ENCODE results near the gene PDE4D.

The PDE4D gene

DNA sequence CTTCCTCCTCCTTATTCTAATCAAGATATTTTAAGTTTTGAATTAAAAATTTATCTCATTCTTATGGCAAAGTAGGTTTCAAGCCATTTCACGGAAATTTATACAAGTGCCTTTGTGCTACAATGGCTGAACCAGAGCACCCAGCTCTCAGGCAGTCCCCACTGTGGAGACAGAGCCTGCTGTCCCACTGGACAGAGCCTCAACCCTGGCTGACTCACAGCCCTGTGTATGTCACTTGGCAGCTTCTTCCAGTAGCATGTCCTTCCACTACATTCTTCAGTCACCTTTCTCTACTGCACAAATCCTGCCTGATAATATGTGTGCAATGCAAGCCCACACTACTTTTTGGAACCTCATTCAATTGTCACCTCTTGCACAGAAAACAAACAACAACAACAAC is 253.1 kb downstream of the PDE4D start:
- no peaks in the 10 kb centered on the region for H3K27me3 ChIP-seq (ENCODE audit: control insufficient read depth in 1 of 2, insufficient read depth in 2 of 2, low read length in 2 of 2)
- H3K9me3 ChIP-seq (ENCODE audit: low read length), result no peaks in the 10 kb centered on the region
- H3K27ac ChIP-seq (ENCODE audit: low read depth, low read length), result no peak overlapping the region
- no peaks in the 10 kb centered on the region for H3K36me3 ChIP-seq (ENCODE audit: insufficient read depth, low read length)
- no peak overlapping the region for H3K9ac ChIP-seq (ENCODE audit: low read length)
- H3K4me3 ChIP-seq (ENCODE audit: low read depth in 1 of 2, low read length in 2 of 2), result no peak overlapping the region
- no peaks in the 10 kb centered on the region for H3K4me1 ChIP-seq (ENCODE audit: insufficient read depth, low read length)

DNA sequence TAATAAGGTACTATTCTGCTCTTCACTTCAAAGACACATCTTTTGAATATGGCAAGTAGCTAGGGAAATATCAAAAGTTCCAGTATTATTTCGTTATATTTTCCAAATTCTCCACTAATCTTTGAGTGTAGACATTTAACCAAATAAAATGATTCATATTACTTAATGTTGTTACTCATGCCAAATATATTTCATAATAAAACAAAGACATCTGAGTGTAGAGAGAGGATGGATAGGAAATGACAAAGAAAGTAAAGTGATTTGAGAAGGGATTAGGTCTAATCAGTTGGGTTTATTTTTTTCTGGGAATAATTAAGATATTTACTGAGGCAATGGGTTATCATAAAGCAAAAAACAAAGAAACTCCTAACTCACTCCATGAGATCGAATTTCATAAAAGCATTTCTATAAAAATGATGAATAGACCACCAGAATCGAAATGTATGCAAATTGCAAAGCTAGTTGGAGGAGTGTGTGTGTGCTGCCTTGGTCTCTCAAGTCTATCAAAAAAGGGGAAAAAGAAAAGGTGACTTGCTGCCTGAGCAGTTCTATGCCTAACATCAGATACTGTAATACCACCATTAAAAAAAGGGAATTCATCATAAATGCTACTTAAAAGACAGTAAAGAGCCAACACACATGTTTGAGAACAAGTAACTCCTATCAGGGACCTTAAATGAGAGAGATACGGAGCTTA is 255.5 kb downstream of the PDE4D start:
- Histone ChIP-seq H3K27ac (ENCODE audit: low read depth, low read length) (no peak overlapping the region), H3K27me3 (ENCODE audit: control insufficient read depth in 1 of 2, insufficient read depth in 2 of 2, low read length in 2 of 2) (no peaks in the 10 kb centered on the region), H3K36me3 (ENCODE audit: insufficient read depth, low read length) (no peaks in the 10 kb centered on the region), H3K4me3 (ENCODE audit: low read depth in 1 of 2, low read length in 2 of 2) (no peak overlapping the region), H3K9ac (ENCODE audit: low read length) (no peak overlapping the region), H3K4me1 (ENCODE audit: insufficient read depth, low read length) (no peaks in the 10 kb centered on the region), H3K9me3 (ENCODE audit: low read length) (no peaks in the 10 kb centered on the region)

- no peaks in the 10 kb centered on the region for H3K9me3 ChIP-seq (ENCODE audit: low read length)
- H3K4me1 ChIP-seq (ENCODE audit: insufficient read depth, low read length), result peaks cover 13% of the 10 kb centered on the region
- H3K27me3 ChIP-seq (ENCODE audit: control insufficient read depth in 1 of 2, insufficient read depth in 2 of 2, low read length in 2 of 2), result no peaks in the 10 kb centered on the region
- H3K36me3 ChIP-seq (ENCODE audit: insufficient read depth, low read length), result no peaks in the 10 kb centered on the region
- H3K27ac ChIP-seq (ENCODE audit: low read depth, low read length), result no peak overlapping the region
- H3K9ac ChIP-seq (ENCODE audit: low read length), result no peak overlapping the region
- H3K4me3 ChIP-seq (ENCODE audit: low read depth in 1 of 2, low read length in 2 of 2), result no peak overlapping the region
Observed at GRCh38 chr5:59629561-59629960, 264.0 kb downstream of the PDE4D start.

DNA sequence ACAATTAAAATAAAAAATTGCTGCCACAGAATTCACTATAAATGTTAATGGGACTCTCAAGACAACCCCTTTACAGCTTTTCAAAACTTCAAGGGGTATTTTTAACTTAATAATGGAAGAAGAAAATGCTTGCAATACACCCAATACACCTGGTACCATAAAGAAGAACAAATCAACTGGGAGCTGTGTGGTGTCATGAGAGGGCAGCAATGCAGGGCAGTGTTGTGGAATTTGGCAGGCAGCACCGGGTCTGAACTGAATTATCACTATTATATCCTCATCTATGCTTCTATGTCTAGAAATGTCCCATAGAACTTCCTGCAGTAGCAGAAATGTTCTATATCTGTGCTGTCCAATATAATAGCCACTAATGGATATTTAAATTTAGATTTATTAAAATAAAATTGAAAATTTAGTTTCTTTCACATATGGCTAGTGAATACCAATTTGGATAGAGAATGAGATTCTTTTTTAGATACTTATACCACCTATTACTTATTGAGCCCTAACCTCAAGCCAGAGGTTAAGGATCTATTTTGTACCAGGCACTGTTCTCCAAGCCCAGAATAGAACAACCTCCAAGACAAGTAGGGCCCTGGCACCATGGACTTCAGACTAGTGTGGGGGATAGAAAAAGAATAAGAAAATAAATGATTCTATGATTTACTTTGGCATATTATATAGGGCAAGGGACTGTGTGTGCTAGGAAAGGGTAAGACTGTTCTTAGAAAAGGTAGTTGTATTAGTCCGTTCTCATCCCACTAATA is 265.3 kb downstream of the PDE4D start:
- Histone ChIP-seq H3K4me3 (ENCODE audit: low read depth in 1 of 2, low read length in 2 of 2) (no peak overlapping the region), H3K9ac (ENCODE audit: low read length) (no peak overlapping the region), H3K27me3 (ENCODE audit: control insufficient read depth in 1 of 2, insufficient read depth in 2 of 2, low read length in 2 of 2) (no peaks in the 10 kb centered on the region), H3K4me1 (ENCODE audit: insufficient read depth, low read length) (peaks cover 13% of the 10 kb centered on the region), H3K9me3 (ENCODE audit: low read length) (no peaks in the 10 kb centered on the region), H3K27ac (ENCODE audit: low read depth, low read length) (no peak overlapping the region), H3K36me3 (ENCODE audit: insufficient read depth, low read length) (no peaks in the 10 kb centered on the region)

DNA sequence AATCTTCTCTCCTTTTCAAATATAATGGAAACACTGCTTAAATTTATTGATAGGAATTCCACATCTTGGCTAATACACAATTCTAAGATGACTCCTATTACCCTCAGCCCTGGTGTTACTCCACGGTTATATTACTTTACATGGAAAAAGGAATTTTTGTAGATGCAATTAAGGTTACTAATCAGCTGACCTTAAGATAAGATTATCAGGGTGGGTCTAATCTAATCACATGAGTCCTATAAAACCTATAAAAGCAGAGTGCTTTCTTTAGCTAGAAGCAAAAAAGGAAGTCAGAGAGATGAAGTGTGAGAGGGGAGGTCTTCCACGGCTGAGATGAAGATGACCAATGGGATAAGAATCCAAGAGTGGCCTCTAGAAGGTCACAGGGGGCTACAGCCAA is 268.6 kb downstream of the PDE4D start:
- Histone ChIP-seq H3K9me3 (ENCODE audit: low read length) (no peaks in the 10 kb centered on the region), H3K4me3 (ENCODE audit: low read depth in 1 of 2, low read length in 2 of 2) (no peak overlapping the region), H3K4me1 (ENCODE audit: insufficient read depth, low read length) (peaks cover 15% of the 10 kb centered on the region), H3K9ac (ENCODE audit: low read length) (no peak overlapping the region), H3K27ac (ENCODE audit: low read depth, low read length) (no peak overlapping the region), H3K27me3 (ENCODE audit: control insufficient read depth in 1 of 2, insufficient read depth in 2 of 2, low read length in 2 of 2) (no peaks in the 10 kb centered on the region), H3K36me3 (ENCODE audit: insufficient read depth, low read length) (no peaks in the 10 kb centered on the region)

DNA sequence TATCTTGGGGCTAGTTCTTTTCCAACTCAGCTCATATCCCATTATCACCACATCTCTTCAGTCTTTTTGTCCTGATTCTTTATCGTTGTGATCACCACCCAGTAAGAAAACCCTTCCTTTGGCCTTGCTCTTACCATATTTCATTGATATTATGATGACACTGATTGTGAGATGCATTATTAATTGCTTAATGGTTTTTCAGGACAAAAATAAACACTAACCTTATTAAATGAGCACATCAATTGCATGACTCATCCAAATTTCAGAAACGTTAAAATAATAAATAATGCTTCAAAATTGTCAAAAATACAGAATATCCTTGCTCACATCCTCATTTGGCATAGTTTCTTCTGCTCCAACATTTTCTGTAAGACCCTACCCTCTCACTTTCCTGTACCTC is 270.7 kb downstream of the PDE4D start:
- no peak overlapping the region for H3K27ac ChIP-seq (ENCODE audit: low read depth, low read length)

DNA sequence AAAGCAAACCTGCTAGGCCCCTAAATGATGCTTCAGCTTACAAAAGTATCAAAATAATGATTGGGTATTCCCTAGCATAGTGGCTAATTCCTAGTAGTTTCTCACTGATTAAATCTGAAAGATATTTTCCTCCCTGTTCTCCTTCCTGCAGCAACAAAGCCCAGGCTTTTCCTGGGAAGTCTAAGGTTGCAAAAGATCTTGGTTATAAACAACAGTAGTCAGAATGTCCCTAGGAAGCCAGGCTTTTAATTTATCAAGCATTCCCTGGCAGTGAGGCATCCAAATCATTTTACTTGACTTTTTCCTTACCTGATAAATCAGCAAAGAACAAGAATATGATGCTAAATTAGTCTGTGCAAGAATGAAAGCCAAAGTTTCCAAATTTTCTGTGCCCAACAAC is 272.0 kb downstream of the PDE4D start:
- Histone ChIP-seq H3K9ac (ENCODE audit: low read length) (no peak overlapping the region), H3K4me3 (ENCODE audit: low read depth in 1 of 2, low read length in 2 of 2) (no peak overlapping the region), H3K4me1 (ENCODE audit: insufficient read depth, low read length) (peaks cover 3% of the 10 kb centered on the region), H3K36me3 (ENCODE audit: insufficient read depth, low read length) (no peaks in the 10 kb centered on the region), H3K27me3 (ENCODE audit: control insufficient read depth in 1 of 2, insufficient read depth in 2 of 2, low read length in 2 of 2) (no peaks in the 10 kb centered on the region), H3K27ac (ENCODE audit: low read depth, low read length) (no peak overlapping the region), H3K9me3 (ENCODE audit: low read length) (no peaks in the 10 kb centered on the region)

More for the DNA sequence above, 270.7 kb downstream of the PDE4D start:
- peaks cover 7% of the 10 kb centered on the region for H3K4me1 ChIP-seq (ENCODE audit: insufficient read depth, low read length)
- H3K36me3 ChIP-seq (ENCODE audit: insufficient read depth, low read length), result no peaks in the 10 kb centered on the region
- H3K4me3 ChIP-seq (ENCODE audit: low read depth in 1 of 2, low read length in 2 of 2), result no peak overlapping the region
- no peak overlapping the region for H3K9ac ChIP-seq (ENCODE audit: low read length)
- H3K27me3 ChIP-seq (ENCODE audit: control insufficient read depth in 1 of 2, insufficient read depth in 2 of 2, low read length in 2 of 2), result no peaks in the 10 kb centered on the region
- H3K9me3 ChIP-seq (ENCODE audit: low read length), result no peaks in the 10 kb centered on the region

- Histone ChIP-seq H3K27me3 (ENCODE audit: control insufficient read depth in 1 of 2, insufficient read depth in 2 of 2, low read length in 2 of 2) (no peaks in the 10 kb centered on the region), H3K36me3 (ENCODE audit: insufficient read depth, low read length) (no peaks in the 10 kb centered on the region), H3K4me1 (ENCODE audit: insufficient read depth, low read length) (peaks cover 3% of the 10 kb centered on the region), H3K4me3 (ENCODE audit: low read depth in 1 of 2, low read length in 2 of 2) (no peak overlapping the region), H3K27ac (ENCODE audit: low read depth, low read length) (no peak overlapping the region), H3K9ac (ENCODE audit: low read length) (no peak overlapping the region), H3K9me3 (ENCODE audit: low read length) (no peaks in the 10 kb centered on the region)
Observed at GRCh38 chr5:59620535-59621212, 272.9 kb downstream of the PDE4D start.

- Histone ChIP-seq H3K27ac (ENCODE audit: low read depth, low read length) (no peak overlapping the region), H3K4me3 (ENCODE audit: low read depth in 1 of 2, low read length in 2 of 2) (no peak overlapping the region), H3K9me3 (ENCODE audit: low read length) (no peaks in the 10 kb centered on the region), H3K27me3 (ENCODE audit: control insufficient read depth in 1 of 2, insufficient read depth in 2 of 2, low read length in 2 of 2) (no peaks in the 10 kb centered on the region), H3K4me1 (ENCODE audit: insufficient read depth, low read length) (peaks cover 3% of the 10 kb centered on the region), H3K36me3 (ENCODE audit: insufficient read depth, low read length) (no peaks in the 10 kb centered on the region), H3K9ac (ENCODE audit: low read length) (no peak overlapping the region)
Observed at GRCh38 chr5:59618644-59619043, 274.9 kb downstream of the PDE4D start.

- Histone ChIP-seq H3K4me1 (ENCODE audit: insufficient read depth, low read length) (peaks cover 3% of the 10 kb centered on the region), H3K27ac (ENCODE audit: low read depth, low read length) (no peak overlapping the region), H3K4me3 (ENCODE audit: low read depth in 1 of 2, low read length in 2 of 2) (no peak overlapping the region), H3K9ac (ENCODE audit: low read length) (no peak overlapping the region), H3K9me3 (ENCODE audit: low read length) (no peaks in the 10 kb centered on the region), H3K36me3 (ENCODE audit: insufficient read depth, low read length) (no peaks in the 10 kb centered on the region), H3K27me3 (ENCODE audit: control insufficient read depth in 1 of 2, insufficient read depth in 2 of 2, low read length in 2 of 2) (no peaks in the 10 kb centered on the region)
Observed at GRCh38 chr5:59617186-59617771, 276.2 kb downstream of the PDE4D start.

GRCh38 chr5:59616413-59616812 is 277.1 kb downstream of the PDE4D start:
- Histone ChIP-seq H3K36me3 (ENCODE audit: insufficient read depth, low read length) (no peaks in the 10 kb centered on the region), H3K9ac (ENCODE audit: low read length) (no peak overlapping the region), H3K9me3 (ENCODE audit: low read length) (no peaks in the 10 kb centered on the region), H3K27me3 (ENCODE audit: control insufficient read depth in 1 of 2, insufficient read depth in 2 of 2, low read length in 2 of 2) (no peaks in the 10 kb centered on the region), H3K27ac (ENCODE audit: low read depth, low read length) (no peak overlapping the region), H3K4me3 (ENCODE audit: low read depth in 1 of 2, low read length in 2 of 2) (no peak overlapping the region), H3K4me1 (ENCODE audit: insufficient read depth, low read length) (peaks cover 3% of the 10 kb centered on the region)

All from muscle layer of colon (tissue), 2 donors.